Measurements from ENCODE around the gene STK32A. TPM values are rescaled to one million over a fixed set of nuclear protein-coding genes. Genes with fewer than 3 reads are reported as not detected.

Gene STK32A
- total RNA-seq, 1 donor from 2014 or later, result 0.63 TPM

DNA sequence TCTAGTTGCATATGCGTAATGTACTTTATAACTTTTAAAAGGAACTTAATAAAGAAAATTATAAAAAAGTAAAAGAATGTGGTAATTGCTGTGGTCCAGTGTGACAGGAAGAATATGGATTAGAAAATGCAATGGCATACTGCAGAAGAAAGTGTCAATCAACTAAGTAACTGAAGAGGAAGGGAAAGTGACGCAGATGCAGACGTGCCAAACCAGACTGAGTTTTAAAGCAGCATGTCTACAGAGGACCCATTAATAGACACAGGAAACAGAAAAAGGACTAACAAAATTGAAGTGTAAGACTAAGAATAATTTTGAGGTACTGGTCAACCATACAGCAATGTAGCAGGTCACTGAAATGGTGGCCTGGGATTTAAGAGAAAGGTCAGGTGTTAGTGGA, 201.8 kb downstream of the STK32A start:
- H3K4me3 ChIP-seq (ENCODE audit: low read depth, low read length), result no peak overlapping the region
- no peak for DNase-seq (ENCODE audit: low read depth)
- TF ChIP-seq, protein P1, sequence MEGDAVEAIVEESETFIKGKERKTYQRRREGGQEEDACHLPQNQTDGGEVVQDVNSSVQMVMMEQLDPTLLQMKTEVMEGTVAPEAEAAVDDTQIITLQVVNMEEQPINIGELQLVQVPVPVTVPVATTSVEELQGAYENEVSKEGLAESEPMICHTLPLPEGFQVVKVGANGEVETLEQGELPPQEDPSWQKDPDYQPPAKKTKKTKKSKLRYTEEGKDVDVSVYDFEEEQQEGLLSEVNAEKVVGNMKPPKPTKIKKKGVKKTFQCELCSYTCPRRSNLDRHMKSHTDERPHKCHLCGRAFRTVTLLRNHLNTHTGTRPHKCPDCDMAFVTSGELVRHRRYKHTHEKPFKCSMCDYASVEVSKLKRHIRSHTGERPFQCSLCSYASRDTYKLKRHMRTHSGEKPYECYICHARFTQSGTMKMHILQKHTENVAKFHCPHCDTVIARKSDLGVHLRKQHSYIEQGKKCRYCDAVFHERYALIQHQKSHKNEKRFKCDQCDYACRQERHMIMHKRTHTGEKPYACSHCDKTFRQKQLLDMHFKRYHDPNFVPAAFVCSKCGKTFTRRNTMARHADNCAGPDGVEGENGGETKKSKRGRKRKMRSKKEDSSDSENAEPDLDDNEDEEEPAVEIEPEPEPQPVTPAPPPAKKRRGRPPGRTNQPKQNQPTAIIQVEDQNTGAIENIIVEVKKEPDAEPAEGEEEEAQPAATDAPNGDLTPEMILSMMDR (conservative IDR thresholded peaks at IDR 0.05; ENCODE audit: low read depth, low read length), result no peak

GRCh38 chr5:147437161-147437596, 202.4 kb downstream of the STK32A start:
- no peak overlapping the region for H3K4me3 ChIP-seq (ENCODE audit: low read depth, low read length)
- DNase-seq (ENCODE audit: low read depth), result no peak
- TF ChIP-seq, protein P1 (conservative IDR thresholded peaks at IDR 0.05; ENCODE audit: low read depth, low read length), result no peak

Data from epithelial cell of proximal tubule (primary cell).